H9 (cell line): Measurements from ENCODE around the gene VWF. TPM values are rescaled to one million over a fixed set of nuclear protein-coding genes. Genes with fewer than 3 reads are reported as not detected.
A peak's percentile ranks its signal among the peaks of the same experiment; 100 is the strongest.

ENCODE experiments used
- DNase-seq: peaks from one replicate; pipeline ENCODE4 v3.0.0-alpha.2; 2017
- H2AFZ ChIP-seq: one replicate; pipeline ENCODE4 v1.6.1; 2013; ENCODE audit warnings: mild to moderate bottlenecking, low read length, control low read depth, moderate library complexity
- H2AK5ac ChIP-seq: 2 replicates; pipeline ENCODE4 v1.6.1; 2013; ENCODE audit warnings: low read length, control low read depth, mixed read lengths; ENCODE audit not compliant: insufficient read length
- H2BK120ac ChIP-seq: one replicate; pipeline ENCODE4 v1.6.1; 2013; ENCODE audit warnings: low read depth, mild to moderate bottlenecking, low read length, control low read depth, inconsistent platforms; ENCODE audit not compliant: poor library complexity, severe bottlenecking
- H2BK12ac ChIP-seq: 2 replicates; pipeline ENCODE4 v1.6.1; 2013; ENCODE audit warnings: low read length, control low read depth, mixed read lengths, low read depth; ENCODE audit not compliant: insufficient read length
- H2BK15ac ChIP-seq: 2 replicates; pipeline ENCODE4 v1.6.1; 2013; ENCODE audit warnings: low read depth, low read length, control low read depth
- H2BK20ac ChIP-seq: one replicate; pipeline ENCODE4 v1.6.1; 2013; ENCODE audit warnings: low read depth, mild to moderate bottlenecking, low read length, control low read depth, inconsistent platforms; ENCODE audit not compliant: poor library complexity, severe bottlenecking
- H2BK5ac ChIP-seq: 2 replicates; pipeline ENCODE4 v1.6.1; 2013; ENCODE audit warnings: low read length, control low read depth, mixed read lengths; ENCODE audit not compliant: insufficient read length
- H3K14ac ChIP-seq: 2 replicates; pipeline ENCODE4 v1.6.1; 2013; ENCODE audit warnings: low read length, control low read depth; ENCODE audit not compliant: insufficient read depth
- H3K18ac ChIP-seq: 2 replicates; pipeline ENCODE4 v1.6.1; 2013; ENCODE audit warnings: low read depth, mild to moderate bottlenecking, mixed read lengths, low read length, control low read depth; ENCODE audit not compliant: insufficient read length
- H3K23ac ChIP-seq: 2 replicates; pipeline ENCODE4 v1.6.1; 2013; ENCODE audit warnings: low read length, control low read depth, mixed read lengths, low read depth; ENCODE audit not compliant: insufficient read length
- H3K23me2 ChIP-seq: 2 replicates; pipeline ENCODE4 v1.6.1; 2013; ENCODE audit warnings: low read depth, mild to moderate bottlenecking, mixed read lengths, low read length, control low read depth; ENCODE audit not compliant: insufficient read length, poor library complexity, severe bottlenecking
- H3K27ac ChIP-seq: 2 replicates; pipeline ENCODE4 v1.5.1; 2013; ENCODE audit warnings: low read length, control low read depth, mixed read lengths, low read depth; ENCODE audit not compliant: insufficient read length
- H3K27me3 ChIP-seq: 2 replicates; pipeline ENCODE4 v1.6.1; 2013; ENCODE audit warnings: low read length, control low read depth, inconsistent platforms; ENCODE audit not compliant: insufficient read depth
- H3K4ac ChIP-seq: 2 replicates; pipeline ENCODE4 v1.6.1; 2013; ENCODE audit warnings: low read depth, mild to moderate bottlenecking, control low read depth, inconsistent platforms, low read length, moderate library complexity
- H3K4me1 ChIP-seq: 2 replicates; pipeline ENCODE4 v1.6.1; 2013; ENCODE audit warnings: low read length, control low read depth, inconsistent platforms; ENCODE audit not compliant: insufficient read depth
- H3K4me2 ChIP-seq: 2 replicates; pipeline ENCODE4 v1.6.1; 2013; ENCODE audit warnings: low read length, control low read depth, mixed read lengths; ENCODE audit not compliant: insufficient read length, insufficient read depth
- H3K56ac ChIP-seq: 2 replicates; pipeline ENCODE4 v1.6.1; 2013; ENCODE audit warnings: low read depth, mild to moderate bottlenecking, mixed read lengths, low read length, control low read depth; ENCODE audit not compliant: insufficient read length
- H3K79me1 ChIP-seq: 2 replicates; pipeline ENCODE4 v1.6.1; 2013; ENCODE audit warnings: low read depth, mild to moderate bottlenecking, moderate library complexity, low read length, control low read depth, inconsistent platforms; ENCODE audit not compliant: insufficient read depth, poor library complexity, severe bottlenecking
- H3K79me2 ChIP-seq: 2 replicates; pipeline ENCODE4 v1.6.1; 2013; ENCODE audit warnings: low read length, control low read depth, inconsistent platforms; ENCODE audit not compliant: insufficient read depth
- H3K9ac ChIP-seq: 2 replicates; pipeline ENCODE4 v1.6.1; 2013; ENCODE audit warnings: low read length, control low read depth, mixed read lengths; ENCODE audit not compliant: insufficient read length; ENCODE audit errors: extremely low read depth
- H3K9me3 ChIP-seq: one replicate; pipeline ENCODE4 v1.6.1; 2013; ENCODE audit warnings: low read depth, low read length, inconsistent platforms; ENCODE audit not compliant: control insufficient read depth
- H3T11ph ChIP-seq: one replicate; pipeline ENCODE4 v1.6.1; 2013; ENCODE audit warnings: mild to moderate bottlenecking, low read length, control low read depth, inconsistent platforms
- H4K20me1 ChIP-seq: one replicate; pipeline ENCODE4 v1.6.1; 2013; ENCODE audit not compliant: control insufficient read depth, insufficient read length, insufficient read depth
- H4K5ac ChIP-seq: 2 replicates; pipeline ENCODE4 v1.6.1; 2013; ENCODE audit warnings: low read depth, mild to moderate bottlenecking, mixed read lengths, low read length, control low read depth; ENCODE audit not compliant: insufficient read length
- H4K8ac ChIP-seq: replicated peaks from 2 replicates; pipeline ENCODE4 v1.6.1; 2013; ENCODE audit warnings: low read length, control low read depth, mixed read lengths, low read depth; ENCODE audit not compliant: insufficient read length
- H4K91ac ChIP-seq: 2 replicates; pipeline ENCODE4 v1.6.1; 2013; ENCODE audit warnings: low read depth, mild to moderate bottlenecking, moderate library complexity, mixed read lengths, low read length, control low read depth; ENCODE audit not compliant: insufficient read length
- H3K27ac Mint-ChIP-seq, 3 experiments: 2 replicates in 2 of 3; 3 replicates in 1 of 3; pipeline ENCODE4 v1.8.0; 2020 to 2021; ENCODE audit warnings: mixed read lengths in 3 of 3, mild to moderate bottlenecking in 1 of 3, moderate library complexity in 1 of 3
- H3K27me3 Mint-ChIP-seq: 2 replicates; pipeline ENCODE4 v1.8.0; 2021; ENCODE audit warnings: low read depth, mild to moderate bottlenecking, moderate library complexity, mixed read lengths
- H3K36me3 Mint-ChIP-seq, 3 experiments: 2 replicates in 2 of 3; 3 replicates in 1 of 3; pipeline ENCODE4 v1.8.0; 2020 to 2021; ENCODE audit warnings: low read depth in 3 of 3, mixed read lengths in 3 of 3; ENCODE audit not compliant: insufficient read depth in 1 of 3
- H3K4me1 Mint-ChIP-seq, 2 experiments: 2 replicates each; pipeline ENCODE4 v1.8.0; 2020; ENCODE audit warnings: mixed read lengths in 2 of 2
- H3K4me3 Mint-ChIP-seq, 2 experiments: 2 replicates in 1 of 2; 3 replicates in 1 of 2; pipeline ENCODE4 v1.8.0; 2020 to 2021; ENCODE audit warnings: mild to moderate bottlenecking in 2 of 2, mixed read lengths in 2 of 2, moderate library complexity in 1 of 2
- H3K9me3 Mint-ChIP-seq, 2 experiments: 2 replicates in 1 of 2; 3 replicates in 1 of 2; pipeline ENCODE4 v1.8.0; 2020; ENCODE audit warnings: mild to moderate bottlenecking in 2 of 2, mixed read lengths in 2 of 2, moderate library complexity in 1 of 2
- WGBS: extraction: QIAGEN DNeasy Blood & Tissue Kit; methylation state at CpG from one replicate; pipeline ENCODE4 v1.1.7; 2013; ENCODE audit warnings: missing lambda C conversion rate, low lambda C conversion rate, mixed read lengths; ENCODE audit not compliant: insufficient read length; ENCODE audit errors: extremely low coverage; 5-methylcytosine and 5-hydroxymethylcytosine counted together
- total RNA-seq: library from RNA; stranded (reverse); gene quantifications from 2 replicates; pipeline ENCODE4 v1.2.1, GENCODE V29; 2021
- TF ChIP-seq, protein P1 (sequence below): fragments of 200-600 bp; sonication (generic); conservative IDR thresholded peaks from 3 replicates; pipeline ENCODE4 v1.8.0; 2021; ENCODE audit warnings: antibody characterized with exemption, mild to moderate bottlenecking

VWF gene
- total RNA-seq, 1 experiment from 2014 or later = 0.17 TPM

DNA sequence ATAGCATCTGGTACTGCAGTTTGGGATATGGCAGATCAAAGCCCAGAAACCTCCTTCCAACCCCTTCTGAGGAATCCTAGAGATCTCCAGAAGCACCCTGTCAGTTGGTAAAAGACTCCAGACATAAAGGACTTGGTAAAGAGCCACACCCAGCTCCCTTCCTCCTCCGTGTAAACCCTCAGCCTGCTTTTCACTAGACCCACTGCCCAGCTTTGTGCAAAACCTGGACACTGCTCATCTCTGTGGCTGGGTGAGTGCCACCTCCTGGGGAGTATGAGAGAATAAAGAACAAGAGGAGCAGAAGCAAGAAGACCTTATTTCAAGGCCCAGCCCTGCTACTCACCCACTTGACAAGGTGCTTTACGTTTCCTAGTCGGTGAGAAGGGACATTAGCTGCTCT lies 212.5 kb downstream of the VWF start:
- H3K4me1 Mint-ChIP-seq = peaks cover 0 to 2% of the 10 kb centered on the region in 2 experiments; a peak in 1 of 4 replicates
- H2BK20ac ChIP-seq = no peak overlapping the region

More for the DNA sequence above, 212.5 kb downstream of the VWF start:
- no peaks in the 10 kb centered on the region for H3K4me1 ChIP-seq
- no peaks in the 10 kb centered on the region for H3K9me3 ChIP-seq
- no peak overlapping the region for H3K23ac ChIP-seq
- no peaks in the 10 kb centered on the region for H3K79me2 ChIP-seq
- H2BK12ac ChIP-seq = no peak overlapping the region
- H4K5ac ChIP-seq = no peak overlapping the region
- no CpG with 5 or more reads among the region's 3 CpGs for WGBS
- H2BK120ac ChIP-seq = no peak overlapping the region
- Mint-ChIP-seq H3K9me3 (no peaks in the 10 kb centered on the region), H3K27me3 (peaks cover 2% of the 10 kb centered on the region; the same call in 1 of the 2 replicates), H3K36me3 (no peaks in the 10 kb centered on the region), H3K4me3 (no peak overlapping the region), H3K27ac (no peak overlapping the region)
- no peak overlapping the region for H3T11ph ChIP-seq
- no peak overlapping the region for H4K8ac ChIP-seq
- no peak overlapping the region for H3K9ac ChIP-seq
- no peak overlapping the region for H2BK5ac ChIP-seq
- H3K27me3 ChIP-seq = no peaks in the 10 kb centered on the region
- H4K20me1 ChIP-seq = no peaks in the 10 kb centered on the region
- H3K4ac ChIP-seq = no peak overlapping the region
- H3K23me2 ChIP-seq = no peaks in the 10 kb centered on the region
- H3K4me2 ChIP-seq = no peak overlapping the region
- H3K14ac ChIP-seq = no peak overlapping the region
- TF ChIP-seq, protein P1, sequence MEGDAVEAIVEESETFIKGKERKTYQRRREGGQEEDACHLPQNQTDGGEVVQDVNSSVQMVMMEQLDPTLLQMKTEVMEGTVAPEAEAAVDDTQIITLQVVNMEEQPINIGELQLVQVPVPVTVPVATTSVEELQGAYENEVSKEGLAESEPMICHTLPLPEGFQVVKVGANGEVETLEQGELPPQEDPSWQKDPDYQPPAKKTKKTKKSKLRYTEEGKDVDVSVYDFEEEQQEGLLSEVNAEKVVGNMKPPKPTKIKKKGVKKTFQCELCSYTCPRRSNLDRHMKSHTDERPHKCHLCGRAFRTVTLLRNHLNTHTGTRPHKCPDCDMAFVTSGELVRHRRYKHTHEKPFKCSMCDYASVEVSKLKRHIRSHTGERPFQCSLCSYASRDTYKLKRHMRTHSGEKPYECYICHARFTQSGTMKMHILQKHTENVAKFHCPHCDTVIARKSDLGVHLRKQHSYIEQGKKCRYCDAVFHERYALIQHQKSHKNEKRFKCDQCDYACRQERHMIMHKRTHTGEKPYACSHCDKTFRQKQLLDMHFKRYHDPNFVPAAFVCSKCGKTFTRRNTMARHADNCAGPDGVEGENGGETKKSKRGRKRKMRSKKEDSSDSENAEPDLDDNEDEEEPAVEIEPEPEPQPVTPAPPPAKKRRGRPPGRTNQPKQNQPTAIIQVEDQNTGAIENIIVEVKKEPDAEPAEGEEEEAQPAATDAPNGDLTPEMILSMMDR = no peak
- H2BK15ac ChIP-seq = no peak overlapping the region
- H3K79me1 ChIP-seq = no peaks in the 10 kb centered on the region
- H3K56ac ChIP-seq = no peak overlapping the region
- H4K91ac ChIP-seq = no peak overlapping the region
- H2AK5ac ChIP-seq = no peak overlapping the region
- H2AFZ ChIP-seq = no peak overlapping the region
- no peak overlapping the region for H3K27ac ChIP-seq
- no peak overlapping the region for H3K18ac ChIP-seq
- DNase-seq = peak; percentile 14
